IPS-18c (cell line): ENCODE data around the gene RGS6.
"Not testable (repeated sequence)": the region's sequence is repeated elsewhere in the genome, so short reads cannot be mapped to it uniquely, and the experiment has no call there.

ENCODE experiments used
- H3K4me3 ChIP-seq: 2 replicates; pipeline ENCODE4 v1.7.0; 2013; ENCODE audit warnings: low read depth, mild to moderate bottlenecking, low read length, moderate library complexity; ENCODE audit not compliant: insufficient read depth
- H3K9me3 ChIP-seq: one replicate; pipeline ENCODE4 v1.6.1; 2013; ENCODE audit warnings: mild to moderate bottlenecking, low read length, moderate library complexity; ENCODE audit not compliant: control insufficient read depth, insufficient read depth

RGS6 gene

DNA sequence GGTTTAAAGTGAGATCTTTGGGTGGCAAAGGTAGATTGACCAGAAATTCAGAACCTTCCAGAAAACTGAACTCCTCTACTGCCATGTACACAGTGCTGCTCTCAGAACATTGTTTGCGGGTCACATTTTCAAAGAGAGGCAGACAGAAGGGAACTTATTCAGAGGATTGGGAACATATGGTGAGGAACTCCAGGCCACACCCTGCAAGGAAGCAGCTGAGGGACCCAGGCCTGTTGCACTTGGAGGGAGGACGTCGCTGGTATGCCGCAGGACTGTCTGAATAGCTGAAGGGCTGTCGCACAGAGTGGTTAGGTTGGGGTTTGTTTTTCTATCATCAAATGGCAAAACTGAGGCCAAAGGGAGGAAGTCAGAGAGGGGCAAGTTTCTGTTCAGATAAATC lies 520.5 kb downstream of the RGS6 start:
- no peak overlapping the region for H3K4me3 ChIP-seq
- H3K9me3 ChIP-seq = no peaks in the 10 kb centered on the region

DNA sequence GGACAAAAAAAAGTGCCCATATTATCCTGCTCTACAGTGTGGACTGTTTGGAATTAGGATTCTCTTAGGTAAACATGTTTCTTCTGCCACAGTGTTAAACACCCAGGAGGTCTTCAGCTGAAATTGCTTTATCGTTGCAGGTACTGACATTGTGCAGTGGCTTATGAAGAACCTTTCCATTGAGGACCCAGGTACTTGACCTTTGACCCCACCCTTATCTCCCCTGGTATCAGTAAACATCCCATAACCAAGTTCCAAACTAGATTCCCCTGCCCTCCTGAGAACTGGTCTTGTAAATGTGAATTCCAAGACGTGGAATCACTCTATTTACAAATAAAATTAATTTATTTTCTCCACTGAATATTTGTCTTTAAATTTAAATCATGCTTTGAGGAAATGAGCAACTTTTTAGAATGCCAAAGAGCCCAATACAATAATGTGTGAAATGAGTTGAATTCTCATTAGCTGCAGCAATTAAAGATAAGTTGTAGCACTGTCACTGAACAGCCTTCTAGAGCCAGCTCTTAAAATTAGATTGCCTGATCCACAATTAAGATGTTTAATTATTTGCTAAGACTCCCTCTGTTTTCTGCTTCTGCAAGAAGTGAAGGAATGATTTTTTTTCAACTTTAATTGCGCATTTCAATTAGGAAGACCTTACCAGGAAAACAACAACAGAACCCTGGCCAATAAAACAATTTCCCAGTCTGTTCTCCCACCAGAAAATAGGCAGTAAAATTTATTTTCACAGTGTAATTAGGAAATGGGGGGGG lies 522.3 kb downstream of the RGS6 start:
- H3K4me3 ChIP-seq = no peak overlapping the region
- no peaks in the 10 kb centered on the region for H3K9me3 ChIP-seq

DNA sequence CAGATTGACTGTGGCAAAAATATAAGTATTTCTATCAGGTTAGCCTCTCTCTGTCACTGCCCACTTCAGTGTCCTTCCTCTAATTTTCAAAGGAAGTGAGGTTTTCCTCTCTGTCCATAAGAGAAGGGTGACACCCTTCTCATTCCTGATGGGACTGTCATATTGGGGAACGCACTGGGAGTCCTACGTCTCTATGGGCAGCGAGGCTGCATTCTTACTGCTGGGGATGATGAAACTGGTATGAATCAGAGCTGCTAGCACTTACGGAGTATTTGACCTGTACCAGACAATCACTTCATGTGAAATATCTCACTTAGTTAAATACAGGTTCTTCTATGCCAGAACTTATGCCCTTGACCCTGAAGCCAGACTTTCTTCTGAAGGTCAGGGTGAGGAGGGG lies 525.4 kb downstream of the RGS6 start:
- no peak overlapping the region for H3K4me3 ChIP-seq
- H3K9me3 ChIP-seq = no peaks in the 10 kb centered on the region

GRCh38 chr14:72462056-72462455 lies 529.8 kb downstream of the RGS6 start:
- no peaks in the 10 kb centered on the region for H3K9me3 ChIP-seq
- no peak overlapping the region for H3K4me3 ChIP-seq

DNA sequence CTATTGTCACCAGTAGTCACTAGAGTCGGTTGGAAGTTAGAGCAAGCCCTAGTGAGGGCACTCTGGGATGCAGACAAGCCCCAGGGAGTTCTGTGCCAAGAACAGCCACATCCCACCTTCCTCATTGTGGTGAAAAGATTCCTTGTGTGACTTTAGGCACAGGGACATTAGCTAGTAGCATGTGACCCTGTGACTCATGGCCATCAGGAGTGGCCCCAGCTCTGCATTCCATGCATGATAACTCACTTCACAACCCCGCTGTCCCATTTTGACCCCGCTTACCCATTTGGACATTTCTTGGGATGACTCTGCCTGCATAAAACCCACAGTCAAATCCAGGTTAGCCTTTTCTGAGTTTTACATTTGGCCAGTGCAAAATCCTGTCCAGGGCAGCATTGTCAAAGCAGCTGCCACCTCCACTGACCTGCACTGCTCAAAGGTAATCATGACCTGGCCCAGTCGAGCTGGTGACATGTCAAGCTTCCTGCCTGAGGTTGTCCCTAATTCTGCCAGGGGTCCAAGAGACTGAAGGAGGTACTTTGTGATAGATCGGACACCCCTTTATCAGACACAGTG lies 531.1 kb downstream of the RGS6 start:
- H3K9me3 ChIP-seq = no peaks in the 10 kb centered on the region

DNA sequence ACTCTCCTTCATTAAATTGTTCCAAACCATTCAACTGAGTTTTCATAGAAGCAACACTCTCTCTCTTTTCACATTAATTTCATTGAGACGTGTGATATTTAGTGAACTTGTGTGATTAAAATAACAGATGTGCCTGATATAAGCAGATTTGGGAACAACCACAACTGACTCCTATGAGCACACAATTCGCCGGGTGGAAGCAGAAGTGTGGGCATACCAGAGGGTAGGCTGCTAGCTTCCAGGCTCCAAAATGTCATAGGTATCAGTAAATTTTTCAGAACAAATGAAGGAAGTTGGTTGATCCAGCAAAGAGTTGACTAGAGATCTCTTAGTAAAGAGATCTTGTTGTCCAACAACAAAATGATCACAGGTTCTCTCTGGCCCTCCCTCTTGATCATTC lies 532.0 kb downstream of the RGS6 start:
- Histone ChIP-seq H3K4me3 (no peak overlapping the region), H3K9me3 (no peaks in the 10 kb centered on the region)

More for the DNA sequence above, 531.1 kb downstream of the RGS6 start:
- H3K4me3 ChIP-seq = no peak overlapping the region

DNA sequence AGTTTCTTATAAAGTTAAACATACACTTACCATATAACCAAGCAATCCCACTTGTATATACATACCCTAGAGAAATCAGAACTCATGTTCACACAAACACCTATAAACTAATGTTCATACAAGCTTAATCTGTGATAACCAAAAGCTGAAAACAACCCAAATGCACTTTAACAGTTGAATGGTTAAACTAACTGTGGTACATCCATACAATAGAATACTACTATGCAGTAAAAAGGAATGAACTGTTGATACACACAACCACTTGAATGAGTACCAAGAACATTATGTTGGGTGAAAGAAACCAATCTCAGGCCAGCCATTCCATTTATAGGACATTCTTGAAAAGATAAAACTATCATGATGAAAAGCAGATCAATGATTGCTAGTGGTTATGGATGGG lies 534.1 kb downstream of the RGS6 start:
- H3K4me3 ChIP-seq = no peak overlapping the region
- no peaks in the 10 kb centered on the region for H3K9me3 ChIP-seq

DNA sequence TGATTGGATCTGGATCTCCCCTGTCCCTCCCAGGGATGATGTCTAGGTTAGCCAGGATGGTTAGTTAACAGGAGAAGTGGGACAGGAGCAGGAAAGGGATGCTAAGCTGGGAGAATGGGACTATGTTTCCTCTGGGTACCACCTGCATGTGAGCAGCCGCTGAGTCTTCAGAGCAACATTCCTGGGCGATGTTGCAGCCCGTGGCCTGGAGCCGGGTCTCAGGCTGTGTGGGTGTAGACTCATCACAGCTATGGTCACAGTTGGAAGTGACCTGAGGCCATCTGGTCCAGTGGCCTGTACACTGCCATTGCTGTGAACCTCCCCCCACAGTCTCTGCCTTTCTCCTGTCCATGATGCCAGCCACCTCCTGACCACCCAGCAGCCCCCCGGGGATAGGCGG lies 539.1 kb downstream of the RGS6 start:
- Histone ChIP-seq H3K9me3 (no peaks in the 10 kb centered on the region), H3K4me3 (no peak overlapping the region)

DNA sequence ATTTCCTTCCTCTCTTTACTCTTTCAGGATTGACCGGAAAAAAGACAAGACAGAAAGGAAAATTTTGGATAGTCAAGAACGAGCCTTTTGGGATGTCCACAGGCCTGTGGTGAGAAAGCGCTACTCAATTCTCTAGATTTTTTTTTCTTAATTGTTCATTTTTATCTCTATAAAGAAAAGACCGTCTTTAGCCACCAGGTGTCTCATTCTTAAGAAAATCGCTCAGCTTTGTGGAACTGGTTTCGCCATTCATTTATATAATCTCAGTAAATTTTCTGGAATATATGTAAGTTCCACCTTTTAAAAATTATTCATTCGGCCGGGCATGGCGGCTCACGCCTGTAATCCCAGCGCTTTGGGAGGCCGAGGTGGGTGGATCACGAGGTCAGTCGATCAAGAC lies 540.6 kb downstream of the RGS6 start:
- H3K4me3 ChIP-seq = no peak overlapping the region
- H3K9me3 ChIP-seq = no peaks in the 10 kb centered on the region

GRCh38 chr14:72476657-72477499 lies 544.6 kb downstream of the RGS6 start:
- H3K9me3 ChIP-seq = peaks cover 3% of the 10 kb centered on the region
- H3K4me3 ChIP-seq = no peak overlapping the region

DNA sequence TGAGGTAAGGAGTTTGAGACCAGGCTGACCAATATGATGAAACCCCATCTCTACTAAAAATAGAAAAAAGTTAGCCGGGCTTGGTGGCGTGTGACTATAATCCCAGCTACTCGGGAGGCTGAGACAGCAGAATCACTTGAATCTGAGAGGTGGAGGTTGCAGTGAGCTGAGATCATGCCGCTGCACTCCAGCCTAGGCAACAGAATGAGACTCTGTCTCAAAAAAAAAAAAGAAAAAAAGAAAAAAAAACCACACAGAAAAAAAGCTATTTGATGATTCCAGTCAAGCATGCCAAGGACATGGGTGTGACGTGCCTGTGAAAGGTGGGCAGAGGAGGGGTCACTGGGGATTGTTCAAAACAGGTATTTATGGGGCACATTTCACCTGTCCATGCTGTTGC lies 545.3 kb downstream of the RGS6 start:
- H3K4me3 ChIP-seq, H3K9me3 ChIP-seq: not testable (repeated sequence)

DNA sequence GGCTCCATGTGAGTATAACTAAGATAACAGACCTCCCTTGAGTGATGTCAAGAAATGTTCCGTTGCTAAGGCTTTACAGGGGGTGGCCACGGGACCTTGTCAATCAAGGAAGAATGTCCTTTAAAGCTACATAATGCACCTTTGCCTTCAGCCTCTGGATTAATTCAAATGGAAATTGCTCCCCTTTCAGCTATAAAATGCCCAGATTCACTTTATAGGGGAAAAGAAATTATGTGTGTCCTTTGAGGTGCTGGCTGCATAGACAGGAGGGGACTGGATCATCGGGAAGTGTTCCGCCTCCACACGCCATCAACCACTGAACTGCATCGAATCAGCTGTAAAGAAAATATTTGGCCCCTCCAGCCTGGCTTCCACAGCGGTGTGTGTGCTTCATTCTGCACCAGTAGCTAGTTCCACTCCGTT lies 546.3 kb downstream of the RGS6 start:
- no peak overlapping the region for H3K4me3 ChIP-seq
- H3K9me3 ChIP-seq = peaks cover 5% of the 10 kb centered on the region

- no peak overlapping the region for H3K4me3 ChIP-seq
- peaks cover 5% of the 10 kb centered on the region for H3K9me3 ChIP-seq
These were observed 547.3 kb downstream of the RGS6 start for GRCh38 chr14:72479461-72479931.

GRCh38 chr14:72480464-72481243 lies 548.4 kb downstream of the RGS6 start:
- H3K4me3 ChIP-seq = no peak overlapping the region

GRCh38 chr14:72483311-72483710 lies 551.1 kb downstream of the RGS6 start:
- Histone ChIP-seq H3K9me3 (peaks cover 7% of the 10 kb centered on the region), H3K4me3 (no peak overlapping the region)

More at GRCh38 chr14:72480464-72481243, 548.4 kb downstream of the RGS6 start:
- H3K9me3 ChIP-seq = peaks cover 7% of the 10 kb centered on the region

- no peak overlapping the region for H3K4me3 ChIP-seq
- peaks cover 13% of the 10 kb centered on the region for H3K9me3 ChIP-seq
These were observed 553.5 kb downstream of the RGS6 start for GRCh38 chr14:72485695-72486094.

DNA sequence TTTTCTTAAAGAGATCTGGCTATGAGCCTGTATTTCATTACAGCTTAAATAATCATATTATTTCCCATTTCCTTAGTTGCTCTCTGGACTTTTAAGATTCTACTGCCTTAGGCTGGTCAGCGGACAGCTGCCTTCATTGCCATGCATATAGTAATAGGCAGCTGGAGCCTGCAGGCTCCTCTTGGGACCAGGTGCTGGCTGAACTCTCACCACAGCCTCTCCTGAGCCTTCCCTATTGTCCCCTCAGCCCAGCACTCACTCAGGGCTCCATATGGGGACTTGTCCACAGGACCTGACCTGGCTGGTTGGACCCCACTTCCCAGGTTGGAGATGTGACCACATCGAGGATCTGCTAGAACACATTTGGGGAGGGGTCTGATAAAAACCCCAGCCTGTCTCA lies 556.3 kb downstream of the RGS6 start:
- Histone ChIP-seq H3K4me3 (no peak overlapping the region), H3K9me3 (peaks cover 13% of the 10 kb centered on the region)
